NCI-H1092 treated with DMSO at 0.1 percent for 48 hours (cell line): Measurements from ENCODE around the gene NR6A1.
"Not testable (repeated sequence)": the region's sequence is repeated elsewhere in the genome, so short reads cannot be mapped to it uniquely, and the experiment has no call there.

ENCODE experiments used
- DNase-seq: peaks from one replicate; lab custom pipeline; 2025; lab: John Stamatoyannopoulos, UW

The NR6A1 gene

GRCh38 chr9:124776954-124777648, 6.0 kb upstream of the NR6A1 start, which contains the start of gene OLFML2A:
Gene OLFML2A, plus strand, starts transcription at chr9:124777133. Its CDS starts 138 bp downstream, at chr9:124777271.
- peak; percentile 31 for DNase-seq

GRCh38 chr9:124776618-124776953, 5.5 kb upstream of the NR6A1 start:
- DNase-seq = no peak

GRCh38 chr9:124774129-124774978, 3.2 kb upstream of the NR6A1 start:
- DNase-seq = peak; percentile 75

- DNase-seq = no peak
Observed at GRCh38 chr9:124773473-124774128, 2.5 kb upstream of the NR6A1 start.

- DNase-seq = not testable (repeated sequence)
Observed at GRCh38 chr9:124772877-124773276, 1.8 kb upstream of the NR6A1 start.

- DNase-seq = peak; percentile 63
Observed at GRCh38 chr9:124771867-124772679, 962 bp upstream of the NR6A1 start.

- DNase-seq = peak; percentile 30
Observed at GRCh38 chr9:124770359-124771020, 621 bp downstream of the NR6A1 start.

GRCh38 chr9:124769549-124770358, 1.4 kb downstream of the NR6A1 start:
- peak; percentile 46 for DNase-seq

GRCh38 chr9:124768750-124769548, 2.2 kb downstream of the NR6A1 start:
- DNase-seq = no peak

- no peak for DNase-seq
Observed at GRCh38 chr9:124768334-124768733, 2.8 kb downstream of the NR6A1 start.

GRCh38 chr9:124767821-124768220, 3.3 kb downstream of the NR6A1 start:
- no peak for DNase-seq

- no peak for DNase-seq
Observed at GRCh38 chr9:124766815-124767554, 4.1 kb downstream of the NR6A1 start.

- DNase-seq = no peak
Observed at GRCh38 chr9:124766326-124766725, 4.8 kb downstream of the NR6A1 start.

GRCh38 chr9:124765439-124765835, 5.7 kb downstream of the NR6A1 start:
- no peak for DNase-seq

- DNase-seq = peak; percentile 2
Observed at GRCh38 chr9:124764774-124765438, 6.2 kb downstream of the NR6A1 start.

- no peak for DNase-seq
Observed at GRCh38 chr9:124762633-124763032, 8.5 kb downstream of the NR6A1 start.

- no peak for DNase-seq
Observed at GRCh38 chr9:124761710-124762109, 9.4 kb downstream of the NR6A1 start.

- DNase-seq = no peak
Observed at GRCh38 chr9:124761196-124761595, 9.9 kb downstream of the NR6A1 start.
